Kidney (tissue), 14 donors: ENCODE measurements around the gene CELSR2. TPM values are rescaled to one million over a fixed set of nuclear protein-coding genes. Genes with fewer than 3 reads are reported as not detected.

ENCODE experiments used
- DNase-seq, 5 donors: peaks; one replicate each; pipeline ENCODE4 v3.0.0-alpha.2; 2013 to 2020
- FAIRE-seq: peaks from 2 replicates; lab custom pipeline; 2012; peaks lifted over from hg19 to GRCh38; lab: Jason Lieb, UNC
- H3K27ac ChIP-seq, 2 donors: one replicate each; pipeline ENCODE4 v1.7.0; 2013; ENCODE audit warnings: low read depth in 2 of 2, low read length in 2 of 2, inconsistent platforms in 1 of 2
- H3K27me3 ChIP-seq: one replicate; pipeline ENCODE4 v1.7.1; 2013; ENCODE audit warnings: low read length, inconsistent platforms; ENCODE audit not compliant: control insufficient read depth, insufficient read depth
- H3K36me3 ChIP-seq, 3 donors: one replicate each; pipeline versions ENCODE4 v1.7.0 to v1.7.1; 2013; ENCODE audit warnings: low read length in 3 of 3, control low read depth in 1 of 3, inconsistent platforms in 1 of 3; ENCODE audit not compliant: insufficient read depth in 3 of 3, control insufficient read depth in 2 of 3
- H3K4me1 ChIP-seq, 3 donors: one replicate each; pipeline versions ENCODE4 v1.7.0 to v1.7.1; 2013; ENCODE audit warnings: low read length in 3 of 3, inconsistent platforms in 1 of 3, low read depth in 1 of 3; ENCODE audit not compliant: control insufficient read depth in 2 of 3, insufficient read depth in 2 of 3
- H3K4me3 ChIP-seq, 3 donors: one replicate each; pipeline versions ENCODE4 v1.7.0 to v1.8.1; 2013; ENCODE audit warnings: low read length in 3 of 3, control low read depth in 1 of 3, inconsistent platforms in 1 of 3
- H3K9ac ChIP-seq, 3 donors: one replicate each; pipeline versions ENCODE4 v1.7.0 to v1.7.1; 2013; ENCODE audit warnings: low read length in 3 of 3, control low read depth in 1 of 3, inconsistent platforms in 1 of 3
- H3K9me3 ChIP-seq, 3 donors: one replicate each; pipeline versions ENCODE4 v1.7.0 to v1.7.1; 2013; ENCODE audit warnings: low read length in 3 of 3, control low read depth in 1 of 3, inconsistent platforms in 1 of 3; ENCODE audit not compliant: control insufficient read depth in 2 of 3, insufficient read depth in 1 of 3
- intact Hi-C: fragments of 100-400 bp; cut with DNase I; formaldehyde crosslinking; loops from one replicate; pipeline ENCODE4 v1.11.1; 2022
- polyA plus RNA-seq: library from polyadenylated mRNA; stranded (reverse); fragments of 350-450 nt; fragmentation: Illumina TruSeq; extraction: RNeasy Lipid Tissue Mini Kit (QIAGEN cat#74804); gene quantifications from one replicate; pipeline ENCODE4 v1.2.3, GENCODE V29; 2014; ENCODE audit warnings: low read depth, low replicate concordance; ENCODE audit not compliant: insufficient read depth
- total RNA-seq: library from RNA; stranded (reverse); fragmentation: NEBNext Ultra II Directional; extraction: Animal tissue kit (Norgen Biotek cat#: 25700); gene quantifications from one replicate; pipeline ENCODE4 v1.2.1, GENCODE V29; 2021
- TF ChIP-seq, protein P1 (sequence below): IDR thresholded peaks from 3 replicates; pipeline ENCODE4 v1.5.1; 2012; ENCODE audit warnings: mild to moderate bottlenecking, moderate library complexity, borderline replicate concordance; ENCODE audit not compliant: insufficient read depth; ENCODE audit errors: extremely low read depth
- donor health status: control.
- donor health status: control.
- donor health status: control.
- donor health status: control.
- donor health status: control.
- donor health status: DM: yes; HTN: yes; CAD: no.
- donor health status: Normal renal cell carcinoma (clear cell type).

The CELSR2 gene
- total and polyA plus RNA-seq, 2 donors from 2014 or later: 10.6 to 65.6 TPM

DNA sequence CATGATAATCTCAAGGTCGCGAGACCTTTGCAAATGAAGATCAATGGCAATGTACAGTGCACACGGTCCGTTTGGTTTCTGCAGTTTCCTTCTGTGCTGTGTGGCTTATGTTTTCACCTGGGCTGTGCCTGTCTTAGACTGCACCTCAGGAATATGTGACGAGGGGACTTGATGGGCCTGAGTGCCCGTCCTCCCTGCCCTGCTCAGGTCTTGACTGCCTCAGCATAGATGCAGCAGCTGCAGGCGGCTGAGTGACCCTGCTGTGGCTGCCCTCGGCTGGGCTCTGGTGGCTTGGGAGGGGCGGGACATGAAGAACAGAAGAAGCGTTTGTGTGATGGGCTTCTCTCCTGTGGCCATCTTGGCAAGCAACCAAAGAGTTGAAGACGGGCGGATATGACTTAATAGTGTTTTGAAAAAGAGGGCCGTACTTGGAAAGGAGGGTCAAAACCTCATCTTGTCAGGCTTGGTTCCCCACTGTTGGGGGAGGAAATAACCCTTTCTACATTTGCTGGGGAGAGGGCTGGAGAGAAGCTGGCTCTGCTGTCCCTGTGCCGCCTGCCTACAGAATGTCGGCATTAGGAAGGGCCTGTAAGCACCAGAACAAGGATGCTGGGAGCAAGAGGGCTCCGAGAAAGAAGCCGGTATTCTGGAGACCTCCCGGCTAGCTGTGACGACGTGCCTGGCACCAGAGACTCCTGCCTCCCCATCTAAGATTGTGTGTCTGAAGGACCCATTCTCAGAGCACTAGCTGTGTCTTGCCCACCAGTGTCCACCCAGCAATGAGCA, 50.4 kb downstream of the CELSR2 start:
- FAIRE-seq: no peak
- intact Hi-C loops: no loop called here

DNA sequence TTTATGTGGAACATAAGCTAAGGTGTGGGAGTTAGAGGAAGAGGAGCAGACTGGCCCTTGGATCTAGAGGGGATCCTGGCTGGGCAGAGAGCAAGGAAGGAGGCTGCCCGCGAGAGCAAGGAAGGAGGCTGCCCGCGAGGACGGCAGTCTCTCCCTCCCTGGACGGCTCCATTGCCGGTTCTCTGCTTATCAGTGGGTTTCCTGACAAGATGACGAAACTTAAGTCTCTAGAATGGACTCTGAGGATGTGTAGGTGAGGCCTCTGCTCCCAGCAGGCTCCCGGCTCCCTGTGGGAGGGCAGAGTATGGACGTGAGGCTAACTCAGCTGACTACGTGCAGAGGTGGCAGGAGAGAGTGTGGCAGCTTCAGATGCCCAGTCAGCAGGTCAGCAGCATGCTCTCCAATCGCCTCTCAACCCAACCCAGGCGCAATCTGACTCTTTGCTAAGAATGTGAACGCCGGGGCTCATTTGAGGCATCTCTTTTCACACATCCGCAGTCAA, 51.4 kb downstream of the CELSR2 start:
- H3K27me3 ChIP-seq: no peaks in the 10 kb centered on the region
- no peak overlapping the region for H3K9ac ChIP-seq
- H3K27ac ChIP-seq: no peak overlapping the region
- DNase-seq (peak in 3 of 5 donors; percentile 48 to 71 (median 52)), FAIRE-seq (no peak)
- H3K36me3 ChIP-seq: no peaks in the 10 kb centered on the region
- peaks cover 0 to 8% (median 0%) of the 10 kb centered on the region in 3 donors for H3K4me1 ChIP-seq
- H3K4me3 ChIP-seq: no peak overlapping the region
- intact Hi-C loops: no loop called here
- peaks cover 0 to 2% (median 0%) of the 10 kb centered on the region in 3 donors for H3K9me3 ChIP-seq
- TF ChIP-seq, protein P1, sequence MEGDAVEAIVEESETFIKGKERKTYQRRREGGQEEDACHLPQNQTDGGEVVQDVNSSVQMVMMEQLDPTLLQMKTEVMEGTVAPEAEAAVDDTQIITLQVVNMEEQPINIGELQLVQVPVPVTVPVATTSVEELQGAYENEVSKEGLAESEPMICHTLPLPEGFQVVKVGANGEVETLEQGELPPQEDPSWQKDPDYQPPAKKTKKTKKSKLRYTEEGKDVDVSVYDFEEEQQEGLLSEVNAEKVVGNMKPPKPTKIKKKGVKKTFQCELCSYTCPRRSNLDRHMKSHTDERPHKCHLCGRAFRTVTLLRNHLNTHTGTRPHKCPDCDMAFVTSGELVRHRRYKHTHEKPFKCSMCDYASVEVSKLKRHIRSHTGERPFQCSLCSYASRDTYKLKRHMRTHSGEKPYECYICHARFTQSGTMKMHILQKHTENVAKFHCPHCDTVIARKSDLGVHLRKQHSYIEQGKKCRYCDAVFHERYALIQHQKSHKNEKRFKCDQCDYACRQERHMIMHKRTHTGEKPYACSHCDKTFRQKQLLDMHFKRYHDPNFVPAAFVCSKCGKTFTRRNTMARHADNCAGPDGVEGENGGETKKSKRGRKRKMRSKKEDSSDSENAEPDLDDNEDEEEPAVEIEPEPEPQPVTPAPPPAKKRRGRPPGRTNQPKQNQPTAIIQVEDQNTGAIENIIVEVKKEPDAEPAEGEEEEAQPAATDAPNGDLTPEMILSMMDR: no peak

More for the DNA sequence above, 50.4 kb downstream of the CELSR2 start:
- DNase-seq: peak in 2 of 5 donors; percentile 29 to 64
- Histone ChIP-seq H3K27ac (no peak overlapping the region), H3K9me3 (peaks cover 0 to 2% (median 0%) of the 10 kb centered on the region in 3 donors), H3K36me3 (no peaks in the 10 kb centered on the region), H3K4me3 (no peak overlapping the region), H3K27me3 (no peaks in the 10 kb centered on the region), H3K4me1 (peaks cover 0 to 8% (median 0%) of the 10 kb centered on the region in 3 donors), H3K9ac (no peak overlapping the region)
- TF ChIP-seq, protein P1: no peak

DNA sequence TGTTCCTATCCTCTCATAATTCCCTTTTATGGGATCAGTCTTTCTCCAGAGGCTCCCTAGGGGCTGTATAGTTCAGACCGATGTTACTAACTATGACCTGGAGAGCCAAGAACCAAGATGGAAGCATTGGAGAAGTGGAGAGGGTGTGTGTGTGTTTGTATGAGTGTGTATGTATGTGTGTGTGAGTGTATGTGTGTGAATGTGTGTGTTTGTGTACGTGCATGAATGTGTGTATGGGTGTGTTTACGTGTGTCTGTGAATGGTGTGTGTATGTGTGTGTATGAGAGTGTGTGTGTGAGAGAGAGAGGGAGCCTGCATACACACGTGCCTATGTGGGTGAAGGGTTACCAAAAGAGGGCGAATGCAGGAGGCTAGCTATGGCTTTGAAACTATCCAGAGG, 52.5 kb downstream of the CELSR2 start:
- no peak overlapping the region for H3K9ac ChIP-seq
- peaks cover 0 to 2% (median 0%) of the 10 kb centered on the region in 3 donors for H3K9me3 ChIP-seq
- H3K4me1 ChIP-seq: peaks cover 0 to 8% (median 0%) of the 10 kb centered on the region in 3 donors
- no peaks in the 10 kb centered on the region for H3K27me3 ChIP-seq
- DNase-seq (no peak), FAIRE-seq (no peak)
- intact Hi-C loops: no loop called here
- H3K4me3 ChIP-seq: no peak overlapping the region
- no peak overlapping the region for H3K27ac ChIP-seq
- TF ChIP-seq, protein P1: no peak
- H3K36me3 ChIP-seq: no peaks in the 10 kb centered on the region
